Liver (tissue), 9 donors: ENCODE measurements around the gene PRELID1. TPM values are rescaled to one million over a fixed set of nuclear protein-coding genes. Genes with fewer than 3 reads are reported as not detected.

Experiments used
- DNase-seq: peaks from one replicate; pipeline ENCODE4 v3.0.0-alpha.2; 2017; ENCODE audit warnings: low spot score
- H3K27ac ChIP-seq, 2 donors: one replicate each; pipeline ENCODE4 v1.7.0; 2013; ENCODE audit warnings: inconsistent platforms in 2 of 2, low read length in 2 of 2, control low read depth in 1 of 2, low read depth in 1 of 2, mild to moderate bottlenecking in 1 of 2
- H3K27me3 ChIP-seq, 4 donors: one replicate each; pipeline versions ENCODE4 v1.6.1 to v1.7.0; 2013; ENCODE audit warnings: low read length in 3 of 4, inconsistent platforms in 1 of 4, mild to moderate bottlenecking in 1 of 4, moderate library complexity in 1 of 4; ENCODE audit not compliant: control insufficient read depth in 4 of 4, insufficient read depth in 4 of 4
- H3K36me3 ChIP-seq, 4 donors: one replicate each; pipeline versions ENCODE4 v1.6.1 to v1.7.0; 2013; ENCODE audit warnings: low read length in 3 of 4, mild to moderate bottlenecking in 3 of 4, low read depth in 1 of 4, moderate library complexity in 1 of 4; ENCODE audit not compliant: control insufficient read depth in 4 of 4, insufficient read depth in 3 of 4
- H3K4me1 ChIP-seq, 4 donors: one replicate each; pipeline versions ENCODE4 v1.6.1 to v1.7.0; 2013; ENCODE audit warnings: low read length in 3 of 4, mild to moderate bottlenecking in 3 of 4, moderate library complexity in 1 of 4; ENCODE audit not compliant: control insufficient read depth in 4 of 4, insufficient read depth in 4 of 4
- H3K4me3 ChIP-seq, 3 donors: one replicate each; pipeline versions ENCODE4 v1.6.1 to v1.7.0; 2013; ENCODE audit warnings: low read length in 3 of 3, control low read depth in 1 of 3, low read depth in 1 of 3, mild to moderate bottlenecking in 1 of 3
- H3K9ac ChIP-seq, 2 donors: one replicate each; pipeline ENCODE4 v1.7.0; 2013; ENCODE audit warnings: low read length in 2 of 2, mild to moderate bottlenecking in 2 of 2, moderate library complexity in 2 of 2, control low read depth in 1 of 2, low read depth in 1 of 2
- H3K9me3 ChIP-seq, 4 donors: one replicate each; pipeline versions ENCODE4 v1.6.1 to v1.7.0; 2013; ENCODE audit warnings: low read length in 3 of 4; ENCODE audit not compliant: control insufficient read depth in 4 of 4
- FOXA2 ChIP-seq: IDR thresholded peaks from 2 replicates; pipeline ENCODE4 v1.6.1; 2016; ENCODE audit warnings: antibody characterized with exemption
- GABPA ChIP-seq, 2 donors: IDR thresholded peaks in 1 of 2; conservative IDR thresholded peaks in 1 of 2; 2 replicates each; pipeline ENCODE4 v1.6.1; 2016; ENCODE audit warnings: antibody characterized with exemption in 2 of 2, mild to moderate bottlenecking in 1 of 2, moderate library complexity in 1 of 2
- HNF4A ChIP-seq, 2 donors: conservative IDR thresholded peaks; 2 replicates each; pipeline ENCODE4 v1.6.1; 2016; ENCODE audit warnings: antibody characterized with exemption in 2 of 2, mild to moderate bottlenecking in 2 of 2
- JUND ChIP-seq, 2 donors: IDR thresholded peaks; 2 replicates each; pipeline ENCODE4 v1.6.1; 2016; ENCODE audit warnings: antibody characterized with exemption in 2 of 2
- NR2F2 ChIP-seq: IDR thresholded peaks from 2 replicates; pipeline ENCODE4 v1.6.1; 2016; ENCODE audit warnings: antibody characterized with exemption
- RAD21 ChIP-seq, 2 donors: IDR thresholded peaks; 2 replicates each; pipeline ENCODE4 v1.6.1; 2016; ENCODE audit warnings: antibody characterized with exemption in 2 of 2, mild to moderate bottlenecking in 2 of 2
- RXRA ChIP-seq, 2 donors: IDR thresholded peaks; 2 replicates each; pipeline ENCODE4 v1.6.1; 2017 to 2018; ENCODE audit warnings: antibody characterized with exemption in 2 of 2, mild to moderate bottlenecking in 1 of 2
- SP1 ChIP-seq: IDR thresholded peaks from 2 replicates; pipeline ENCODE4 v1.6.1; 2018; ENCODE audit warnings: antibody characterized with exemption, mild to moderate bottlenecking
- TAF1 ChIP-seq: conservative IDR thresholded peaks from 2 replicates; pipeline ENCODE4 v1.6.1; 2016; ENCODE audit warnings: antibody characterized with exemption, mild to moderate bottlenecking
- YY1 ChIP-seq: IDR thresholded peaks from 2 replicates; pipeline ENCODE4 v1.6.1; 2016; ENCODE audit warnings: antibody characterized with exemption, mild to moderate bottlenecking
- WGBS: extraction: QIAGEN DNeasy Blood & Tissue Kit; methylation state at CpG from one replicate; pipeline ENCODE4 v1.1.7; 2013; 5-methylcytosine and 5-hydroxymethylcytosine counted together
- polyA plus RNA-seq, 2 donors: library from polyadenylated mRNA; stranded (reverse) in 1 of 2; unstranded in 1 of 2; fragments of 200-250 nt in 1 of 2; fragments of >200 nt in 1 of 2; fragmentation: Nextera tagmentation in 1 of 2; extraction: Ambion mirVana in 1 of 2; gene quantifications; one replicate each; pipeline versions ENCODE4 v1.2.1 to v1.2.3, GENCODE V29; 2013 to 2015
- total RNA-seq, 2 donors: library from RNA; depleted of rRNA; stranded (reverse); fragments of >200 nt; gene quantifications; one replicate each; pipeline ENCODE4 v1.2.3, GENCODE V29; 2014
- TF ChIP-seq, protein P1 (sequence below): IDR thresholded peaks from 2 replicates; pipeline ENCODE4 v1.6.1; 2016; ENCODE audit warnings: antibody characterized with exemption, mild to moderate bottlenecking
- TF ChIP-seq, protein P2 (sequence below): IDR thresholded peaks from 2 replicates; pipeline ENCODE4 v1.6.1; 2016; ENCODE audit warnings: antibody characterized with exemption
- TF ChIP-seq, protein P3 (sequence below): IDR thresholded peaks from 2 replicates; pipeline ENCODE4 v1.6.1; 2016; ENCODE audit warnings: antibody characterized with exemption
- TF ChIP-seq, protein P4 (sequence below): fragments of 150-350 bp; IDR thresholded peaks from 2 replicates; pipeline ENCODE4 v1.5.1; 2017; ENCODE audit warnings: improper control_type of control experiment, low read depth, low read length; ENCODE audit not compliant: missing input control
- donor health status: healthy.
- donor health status: healthy.
- donor health status: healthy.
- donor health status: healthy.
- donor health status: healthy.

Gene PRELID1
- total and polyA plus RNA-seq, 4 donors = 47.9 to 200 (median 85.3) TPM

DNA sequence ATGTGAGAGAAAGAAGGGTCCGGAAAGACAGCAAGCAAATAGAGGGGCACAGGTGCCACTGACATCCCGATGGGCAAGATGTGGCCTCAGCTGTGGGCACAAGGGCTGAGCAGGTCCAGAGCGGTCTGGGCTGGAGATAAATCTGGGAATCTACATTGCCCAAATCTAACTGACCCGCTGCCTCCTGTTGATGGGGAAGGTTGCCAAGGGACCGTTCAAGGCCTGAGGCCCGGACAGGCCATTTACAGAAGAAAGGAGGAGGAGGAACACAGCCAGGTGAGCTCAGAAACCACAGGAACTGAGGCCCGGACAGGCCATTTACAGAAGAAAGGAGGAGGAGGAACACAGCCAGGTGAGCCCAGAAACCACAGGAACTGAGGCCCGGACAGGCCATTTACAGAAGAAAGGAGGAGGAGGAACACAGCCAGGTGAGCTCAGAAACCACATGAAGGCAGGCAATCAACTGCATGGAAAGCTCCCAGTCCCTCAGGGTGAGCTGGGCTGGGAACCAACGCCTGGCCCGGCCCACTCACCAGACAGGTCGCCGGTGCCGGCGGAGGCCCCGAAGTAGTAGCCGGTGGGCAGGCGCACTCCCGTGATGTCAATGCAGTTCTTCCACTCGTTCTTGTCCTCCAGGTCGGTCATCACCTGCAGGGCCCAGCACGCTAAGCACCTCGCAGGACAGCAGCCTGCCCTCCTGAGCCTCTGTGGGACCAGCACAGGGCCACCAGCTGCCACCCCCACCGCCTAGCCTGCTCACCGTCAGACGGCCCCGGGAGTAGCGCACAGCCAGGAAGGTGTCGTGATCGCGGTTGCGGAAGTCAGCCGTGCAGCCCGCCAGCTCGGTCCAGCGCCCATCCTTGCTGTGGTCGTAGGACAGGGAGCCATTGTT lies 33.2 kb downstream of the PRELID1 start (continued):
- TF ChIP-seq, protein P1, sequence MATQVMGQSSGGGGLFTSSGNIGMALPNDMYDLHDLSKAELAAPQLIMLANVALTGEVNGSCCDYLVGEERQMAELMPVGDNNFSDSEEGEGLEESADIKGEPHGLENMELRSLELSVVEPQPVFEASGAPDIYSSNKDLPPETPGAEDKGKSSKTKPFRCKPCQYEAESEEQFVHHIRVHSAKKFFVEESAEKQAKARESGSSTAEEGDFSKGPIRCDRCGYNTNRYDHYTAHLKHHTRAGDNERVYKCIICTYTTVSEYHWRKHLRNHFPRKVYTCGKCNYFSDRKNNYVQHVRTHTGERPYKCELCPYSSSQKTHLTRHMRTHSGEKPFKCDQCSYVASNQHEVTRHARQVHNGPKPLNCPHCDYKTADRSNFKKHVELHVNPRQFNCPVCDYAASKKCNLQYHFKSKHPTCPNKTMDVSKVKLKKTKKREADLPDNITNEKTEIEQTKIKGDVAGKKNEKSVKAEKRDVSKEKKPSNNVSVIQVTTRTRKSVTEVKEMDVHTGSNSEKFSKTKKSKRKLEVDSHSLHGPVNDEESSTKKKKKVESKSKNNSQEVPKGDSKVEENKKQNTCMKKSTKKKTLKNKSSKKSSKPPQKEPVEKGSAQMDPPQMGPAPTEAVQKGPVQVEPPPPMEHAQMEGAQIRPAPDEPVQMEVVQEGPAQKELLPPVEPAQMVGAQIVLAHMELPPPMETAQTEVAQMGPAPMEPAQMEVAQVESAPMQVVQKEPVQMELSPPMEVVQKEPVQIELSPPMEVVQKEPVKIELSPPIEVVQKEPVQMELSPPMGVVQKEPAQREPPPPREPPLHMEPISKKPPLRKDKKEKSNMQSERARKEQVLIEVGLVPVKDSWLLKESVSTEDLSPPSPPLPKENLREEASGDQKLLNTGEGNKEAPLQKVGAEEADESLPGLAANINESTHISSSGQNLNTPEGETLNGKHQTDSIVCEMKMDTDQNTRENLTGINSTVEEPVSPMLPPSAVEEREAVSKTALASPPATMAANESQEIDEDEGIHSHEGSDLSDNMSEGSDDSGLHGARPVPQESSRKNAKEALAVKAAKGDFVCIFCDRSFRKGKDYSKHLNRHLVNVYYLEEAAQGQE = no peak
- TF ChIP-seq, protein P2, sequence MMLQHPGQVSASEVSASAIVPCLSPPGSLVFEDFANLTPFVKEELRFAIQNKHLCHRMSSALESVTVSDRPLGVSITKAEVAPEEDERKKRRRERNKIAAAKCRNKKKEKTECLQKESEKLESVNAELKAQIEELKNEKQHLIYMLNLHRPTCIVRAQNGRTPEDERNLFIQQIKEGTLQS = no peak
- no peak for TF ChIP-seq NR2F2
- TF ChIP-seq TAF1 = no peak
- no peak for TF ChIP-seq RXRA (IDR thresholded peaks at IDR 0.05)

DNA sequence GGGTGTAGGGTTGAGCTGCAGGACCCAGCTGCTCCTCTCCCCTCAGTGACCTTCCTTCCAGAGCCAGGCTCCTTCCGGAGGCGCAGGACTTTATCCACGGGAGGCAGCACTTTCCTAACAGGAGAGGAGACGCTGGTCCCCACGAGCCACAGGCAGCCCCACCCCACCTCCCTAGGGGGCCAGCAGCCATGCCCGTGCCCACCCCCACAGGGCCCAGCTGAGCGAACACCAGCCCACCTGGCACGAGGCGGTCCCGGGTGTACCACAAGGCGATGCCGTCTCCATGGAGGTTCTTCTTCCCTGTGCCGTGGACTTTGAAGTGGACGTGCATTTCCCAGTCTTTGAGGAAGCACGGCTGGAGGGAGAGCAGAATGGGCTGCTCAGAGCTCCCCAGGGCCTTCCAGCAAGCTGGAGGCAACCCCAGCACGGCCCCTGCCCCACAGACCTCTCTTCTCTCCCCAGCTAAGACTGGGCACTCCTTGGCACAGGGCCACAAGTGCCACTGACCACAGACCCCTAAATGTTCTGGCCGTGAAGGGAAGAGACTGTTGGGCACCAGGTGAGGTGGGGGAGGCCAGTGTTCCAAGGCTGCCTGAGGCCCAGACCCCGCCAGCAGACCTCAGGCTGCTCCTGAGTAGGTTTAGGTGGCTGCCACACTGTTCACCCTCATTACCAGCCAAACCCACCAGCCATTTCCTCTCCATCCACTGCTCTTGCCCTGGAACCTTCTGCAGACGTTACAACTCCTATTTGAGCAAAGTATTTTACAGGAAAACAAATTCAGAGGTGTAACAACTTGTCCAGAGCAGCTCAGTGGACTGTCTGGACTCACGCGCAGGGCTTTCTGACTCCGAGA lies 34.9 kb downstream of the PRELID1 start:
- Histone ChIP-seq H3K27ac (no peak overlapping the region), H3K9me3 (no peaks in the 10 kb centered on the region), H3K4me1 (peaks cover 0 to 8% (median 0%) of the 10 kb centered on the region in 4 donors), H3K9ac (no peak overlapping the region), H3K27me3 (no peaks in the 10 kb centered on the region), H3K4me3 (no peak overlapping the region), H3K36me3 (peaks cover 29 to 56% (median 39%) of the 10 kb centered on the region in 4 donors)
- WGBS = 92% methylated on average over 22 of the region's 22 CpGs
- DNase-seq = no peak
- TF ChIP-seq TAF1 = no peak
- TF ChIP-seq GABPA (IDR thresholded peaks at IDR 0.05 in 1 of 2, conservative IDR thresholded peaks at IDR 0.05 in 1 of 2) = no peak
- TF ChIP-seq FOXA2 = no peak
- TF ChIP-seq HNF4A (conservative IDR thresholded peaks at IDR 0.05) = no peak
- TF ChIP-seq, protein P1 = no peak
- TF ChIP-seq SP1 = no peak
- no peak for TF ChIP-seq RXRA (IDR thresholded peaks at IDR 0.05)
- no peak for TF ChIP-seq RAD21 (IDR thresholded peaks at IDR 0.05)
- TF ChIP-seq, protein P3, sequence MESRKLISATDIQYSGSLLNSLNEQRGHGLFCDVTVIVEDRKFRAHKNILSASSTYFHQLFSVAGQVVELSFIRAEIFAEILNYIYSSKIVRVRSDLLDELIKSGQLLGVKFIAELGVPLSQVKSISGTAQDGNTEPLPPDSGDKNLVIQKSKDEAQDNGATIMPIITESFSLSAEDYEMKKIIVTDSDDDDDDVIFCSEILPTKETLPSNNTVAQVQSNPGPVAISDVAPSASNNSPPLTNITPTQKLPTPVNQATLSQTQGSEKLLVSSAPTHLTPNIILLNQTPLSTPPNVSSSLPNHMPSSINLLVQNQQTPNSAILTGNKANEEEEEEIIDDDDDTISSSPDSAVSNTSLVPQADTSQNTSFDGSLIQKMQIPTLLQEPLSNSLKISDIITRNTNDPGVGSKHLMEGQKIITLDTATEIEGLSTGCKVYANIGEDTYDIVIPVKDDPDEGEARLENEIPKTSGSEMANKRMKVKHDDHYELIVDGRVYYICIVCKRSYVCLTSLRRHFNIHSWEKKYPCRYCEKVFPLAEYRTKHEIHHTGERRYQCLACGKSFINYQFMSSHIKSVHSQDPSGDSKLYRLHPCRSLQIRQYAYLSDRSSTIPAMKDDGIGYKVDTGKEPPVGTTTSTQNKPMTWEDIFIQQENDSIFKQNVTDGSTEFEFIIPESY = no peak
- no peak for TF ChIP-seq JUND (IDR thresholded peaks at IDR 0.05)
- TF ChIP-seq YY1 = no peak
- no peak for TF ChIP-seq NR2F2
- TF ChIP-seq, protein P4, sequence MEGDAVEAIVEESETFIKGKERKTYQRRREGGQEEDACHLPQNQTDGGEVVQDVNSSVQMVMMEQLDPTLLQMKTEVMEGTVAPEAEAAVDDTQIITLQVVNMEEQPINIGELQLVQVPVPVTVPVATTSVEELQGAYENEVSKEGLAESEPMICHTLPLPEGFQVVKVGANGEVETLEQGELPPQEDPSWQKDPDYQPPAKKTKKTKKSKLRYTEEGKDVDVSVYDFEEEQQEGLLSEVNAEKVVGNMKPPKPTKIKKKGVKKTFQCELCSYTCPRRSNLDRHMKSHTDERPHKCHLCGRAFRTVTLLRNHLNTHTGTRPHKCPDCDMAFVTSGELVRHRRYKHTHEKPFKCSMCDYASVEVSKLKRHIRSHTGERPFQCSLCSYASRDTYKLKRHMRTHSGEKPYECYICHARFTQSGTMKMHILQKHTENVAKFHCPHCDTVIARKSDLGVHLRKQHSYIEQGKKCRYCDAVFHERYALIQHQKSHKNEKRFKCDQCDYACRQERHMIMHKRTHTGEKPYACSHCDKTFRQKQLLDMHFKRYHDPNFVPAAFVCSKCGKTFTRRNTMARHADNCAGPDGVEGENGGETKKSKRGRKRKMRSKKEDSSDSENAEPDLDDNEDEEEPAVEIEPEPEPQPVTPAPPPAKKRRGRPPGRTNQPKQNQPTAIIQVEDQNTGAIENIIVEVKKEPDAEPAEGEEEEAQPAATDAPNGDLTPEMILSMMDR = no peak
- TF ChIP-seq, protein P2 = no peak
